Thyroid gland (tissue), 4 donors: ENCODE results near the gene ATP6V0A1. TPM values are rescaled to one million over a fixed set of nuclear protein-coding genes. Genes with fewer than 3 reads are reported as not detected.
"Not testable (repeated sequence)": the region's sequence is repeated elsewhere in the genome, so short reads cannot be mapped to it uniquely, and the experiment has no call there.

Experiments used
- DNase-seq, 2 donors: peaks; one replicate each; pipeline ENCODE4 v3.0.0-alpha.2; 2019
- H3K27ac ChIP-seq, 3 donors: fragments of 200-600 bp; sonication (generic); 1 replicate in 2 of 3; 2 replicates in 1 of 3; pipeline ENCODE4 v1.5.1; 2016 to 2019; ENCODE audit warnings: mild to moderate bottlenecking in 1 of 3, moderate library complexity in 1 of 3
- H3K27me3 ChIP-seq: fragments of 200-600 bp; sonication (generic); one replicate; pipeline ENCODE4 v1.5.1; 2019
- H3K36me3 ChIP-seq, 2 donors: fragments of 200-600 bp; sonication (generic); one replicate each; pipeline ENCODE4 v1.5.1; 2016 to 2019
- H3K4me1 ChIP-seq, 2 donors: fragments of 200-600 bp; sonication (generic); one replicate each; pipeline ENCODE4 v1.5.1; 2017 to 2019
- H3K4me3 ChIP-seq, 3 donors: fragments of 200-600 bp; sonication (generic); replicated peaks in 1 of 3; 1 replicate in 2 of 3; 2 replicates in 1 of 3; pipeline ENCODE4 v1.5.1; 2016; ENCODE audit warnings: mild to moderate bottlenecking in 1 of 3
- H3K9me3 ChIP-seq: fragments of 200-600 bp; sonication (generic); one replicate; pipeline ENCODE4 v1.5.1; 2017
- CTCF ChIP-seq, 6 experiments: fragments of 200-600 bp in 3 of 6; fragments of 450-650 bp in 3 of 6; sonication (generic) in 3 of 6; IDR thresholded peaks; one replicate each; pipeline ENCODE4 v1.5.1; 2016 to 2019; ENCODE audit warnings: antibody characterized with exemption in 6 of 6, mild to moderate bottlenecking in 2 of 6, inconsistent platforms in 1 of 6, moderate library complexity in 1 of 6
- POLR2A ChIP-seq, 2 donors: fragments of 450-650 bp; IDR thresholded peaks; one replicate each; pipeline ENCODE4 v1.6.1; 2017; ENCODE audit warnings: antibody characterized with exemption in 2 of 2, mild to moderate bottlenecking in 2 of 2, moderate library complexity in 1 of 2
- WGBS, 2 donors: methylation state at CpG; one replicate each; pipeline ENCODE4 v1.1.5; 2017; 5-methylcytosine and 5-hydroxymethylcytosine counted together
- intact Hi-C: fragments of 100-400 bp; cut with DNase I; formaldehyde crosslinking; loops from one replicate; pipeline ENCODE4 v1.15.1; 2023
- total RNA-seq, 4 donors: library from RNA; depleted of rRNA; stranded (reverse); fragments of >200 nt; gene quantifications; one replicate each; pipeline ENCODE4 v1.2.3, GENCODE V29; 2016

ATP6V0A1 gene
- total RNA-seq, 4 donors from 2014 or later, result 75.5 to 195 (median 121) TPM

- peak overlapping the region; percentile 71 to 94 (median 86) for H3K27ac ChIP-seq
- no peaks in the 10 kb centered on the region for H3K27me3 ChIP-seq
- 24 to 25% methylated on average over 4 of the region's 4 CpGs for WGBS, 2 donors
- H3K36me3 ChIP-seq, result no peaks in the 10 kb centered on the region
- no peak for TF ChIP-seq CTCF (IDR thresholded peaks at IDR 0.05)
- no peak for TF ChIP-seq POLR2A (IDR thresholded peaks at IDR 0.05)
- H3K4me1 ChIP-seq, result peaks cover 13 to 16% of the 10 kb centered on the region in 2 donors
- H3K9me3 ChIP-seq, result no peaks in the 10 kb centered on the region
- DNase-seq, result no peak
- intact Hi-C loops, result no loop called here
- H3K4me3 ChIP-seq, result peak overlapping the region; percentile 37 to 74 (median 59)
Observed at GRCh38 chr17:42555122-42555622, 96.5 kb downstream of the ATP6V0A1 start.

- DNase-seq, H3K27me3 ChIP-seq, H3K4me3 ChIP-seq, H3K27ac ChIP-seq, H3K9me3 ChIP-seq, H3K36me3 ChIP-seq, intact Hi-C loops: not testable (repeated sequence)
- WGBS, 2 donors, result 52 to 53% methylated on average over 4 to 5 of the region's 5 CpGs
- H3K4me1 ChIP-seq, result peaks cover 13 to 16% of the 10 kb centered on the region in 2 donors
Observed at GRCh38 chr17:42555961-42556617, 97.4 kb downstream of the ATP6V0A1 start.

GRCh38 chr17:42559075-42559474 is 100.4 kb downstream of the ATP6V0A1 start:
- H3K4me3 ChIP-seq, result no peak overlapping the region
- DNase-seq, result peak in 1 of 2 donors; percentile 46
- H3K36me3 ChIP-seq, result no peaks in the 10 kb centered on the region
- 74 to 75% methylated on average over 6 of the region's 6 CpGs for WGBS, 2 donors
- intact Hi-C loops, result no loop called here
- no peaks in the 10 kb centered on the region for H3K9me3 ChIP-seq
- H3K27me3 ChIP-seq, result no peaks in the 10 kb centered on the region
- peak overlapping the region in 2 of 3 donors; percentile 30 to 38 for H3K27ac ChIP-seq
- TF ChIP-seq CTCF (IDR thresholded peaks at IDR 0.05) (no peak), POLR2A (IDR thresholded peaks at IDR 0.05) (no peak)
- H3K4me1 ChIP-seq, result peaks cover 29 to 32% of the 10 kb centered on the region in 2 donors

GRCh38 chr17:42560246-42560645 is 101.6 kb downstream of the ATP6V0A1 start:
- intact Hi-C loops, result no loop called here
- Histone ChIP-seq H3K36me3 (peaks cover 8 to 9% of the 10 kb centered on the region in 2 donors), H3K4me3 (no peak overlapping the region), H3K27ac (no peak overlapping the region), H3K27me3 (no peaks in the 10 kb centered on the region), H3K9me3 (no peaks in the 10 kb centered on the region), H3K4me1 (peaks cover 28 to 29% of the 10 kb centered on the region in 2 donors)
- WGBS, 2 donors, result 96% methylated on average over 3 of the region's 3 CpGs
- DNase-seq, result no peak
- no peak for TF ChIP-seq CTCF (IDR thresholded peaks at IDR 0.05)
- no peak for TF ChIP-seq POLR2A (IDR thresholded peaks at IDR 0.05)

- Histone ChIP-seq H3K4me1 (peaks cover 32 to 34% of the 10 kb centered on the region in 2 donors), H3K36me3 (peaks cover 16 to 17% of the 10 kb centered on the region in 2 donors), H3K27ac (peak within 1 kb of the TSS; percentile 66 to 74 (median 69)), H3K27me3 (no peaks in the 10 kb centered on the region), H3K9me3 (no peaks in the 10 kb centered on the region), H3K4me3 (peak within 1 kb of the TSS; percentile 78 to 88 (median 82))
- intact Hi-C loops, result no loop called here
- 1% methylated on average over 24 to 25 of the region's 26 CpGs for WGBS, 2 donors
- TF ChIP-seq CTCF (IDR thresholded peaks at IDR 0.05) (peak in 1 of 6 experiments; percentile 16), POLR2A (IDR thresholded peaks at IDR 0.05) (peak in 1 of 2 donors; percentile 64)
- peak; percentile 95 for DNase-seq
Observed at GRCh38 chr17:42561897-42562387, 103.3 kb downstream of the ATP6V0A1 start, which contains the start of gene COASY. Gene COASY, plus strand, starts transcription at chr17:42562148. Its CDS starts 475 bp downstream, at chr17:42562623.
